NCI-H2081 treated with DMSO at 0.1 percent for 48 hours (cell line): ENCODE results near the gene FCN1.

Experiments
- DNase-seq: peaks from one replicate; lab custom pipeline; 2025; lab: John Stamatoyannopoulos, UW

FCN1 gene

DNA sequence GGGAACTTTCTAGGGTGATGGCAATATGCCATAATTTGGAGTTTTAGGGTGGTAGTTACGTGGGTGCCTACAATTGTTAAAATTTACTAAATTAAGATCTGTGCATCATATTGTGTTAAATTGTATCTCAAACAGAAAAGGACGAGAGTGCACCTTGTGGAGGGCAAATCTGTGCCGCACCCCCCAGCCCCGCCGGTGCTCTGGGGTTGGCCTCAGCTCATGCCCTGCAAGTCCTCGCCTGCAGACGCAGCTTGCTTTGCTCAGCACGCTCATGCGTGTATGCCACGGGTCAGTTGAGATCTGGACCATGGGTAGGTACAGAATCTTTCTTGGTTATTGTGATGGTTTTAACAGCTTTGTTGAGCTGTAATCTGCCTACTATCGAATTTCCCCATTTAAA is 33.7 kb upstream of the FCN1 start:
- DNase-seq, result no peak

DNA sequence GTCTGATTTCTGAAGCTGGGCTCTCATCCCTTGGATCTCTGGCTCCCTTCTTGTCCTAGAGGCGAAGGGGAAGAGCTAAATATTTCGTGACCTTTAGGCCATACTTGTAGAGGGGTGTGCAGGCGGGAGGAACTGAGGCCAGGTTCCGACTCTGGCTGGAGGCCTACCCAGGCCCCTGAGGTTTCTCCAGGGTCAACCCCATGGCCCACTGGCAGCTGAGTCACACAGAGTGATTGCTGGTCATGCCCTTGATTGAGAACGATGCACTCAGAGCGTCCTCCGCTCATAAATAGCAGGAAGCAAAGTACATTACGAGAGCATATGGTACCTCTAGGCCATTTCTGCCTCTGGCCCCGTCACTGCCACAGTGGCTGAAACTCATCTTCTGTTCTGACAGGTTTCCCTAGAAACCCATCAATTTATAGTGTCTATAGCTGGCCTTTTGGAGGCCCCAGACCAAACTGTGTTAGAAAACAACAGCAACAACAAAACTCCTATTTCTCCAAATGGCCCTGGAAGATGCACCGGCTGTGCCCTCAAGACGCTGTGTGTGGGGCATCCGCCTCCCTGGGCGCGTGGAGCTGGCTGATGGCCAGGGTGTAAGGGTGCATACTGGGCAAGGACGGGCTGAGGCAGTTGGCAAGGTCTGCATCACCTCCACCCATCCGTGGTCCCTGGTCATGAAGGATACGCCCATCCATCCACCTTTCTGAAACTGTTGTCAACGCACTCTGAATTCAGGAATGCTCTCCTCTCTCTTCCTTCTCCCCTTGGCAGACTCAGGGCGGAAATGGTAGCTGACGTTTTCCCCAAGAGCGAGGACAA is 32.9 kb upstream of the FCN1 start:
- DNase-seq, result no peak

DNA sequence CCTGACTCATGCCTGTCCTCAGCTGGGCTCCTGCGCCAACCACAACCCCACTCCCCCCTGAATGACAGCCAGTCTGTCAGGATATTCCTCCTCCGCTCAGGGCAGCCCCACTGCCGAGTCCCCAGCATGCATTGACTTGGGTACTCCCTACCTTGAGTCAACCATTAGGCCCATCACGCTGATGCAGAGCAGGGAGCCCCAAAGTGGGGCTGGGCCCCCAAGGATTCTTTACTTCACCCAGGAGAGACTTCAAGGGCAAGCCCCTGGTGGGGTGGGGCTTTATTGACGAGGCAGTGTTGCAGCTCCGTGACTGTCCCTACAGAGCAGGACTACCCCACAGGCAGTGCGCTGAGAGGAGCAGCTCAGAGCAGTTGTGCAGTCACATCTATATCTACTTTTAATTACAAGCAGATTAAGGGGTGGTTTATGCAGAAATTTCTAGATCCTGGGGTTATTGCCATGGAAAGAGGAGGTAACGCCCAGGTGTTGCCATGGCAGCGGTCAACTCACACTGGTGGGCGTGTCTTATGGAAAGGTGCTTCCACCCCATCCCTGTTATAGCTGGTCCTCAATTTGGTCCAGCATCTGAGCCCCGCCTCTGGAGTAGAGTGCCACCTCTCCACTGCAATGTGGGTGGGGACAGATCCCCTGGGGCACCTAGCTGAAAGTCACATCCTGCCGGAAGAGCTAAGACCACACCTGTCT is 32.1 kb upstream of the FCN1 start:
- no peak for DNase-seq

DNA sequence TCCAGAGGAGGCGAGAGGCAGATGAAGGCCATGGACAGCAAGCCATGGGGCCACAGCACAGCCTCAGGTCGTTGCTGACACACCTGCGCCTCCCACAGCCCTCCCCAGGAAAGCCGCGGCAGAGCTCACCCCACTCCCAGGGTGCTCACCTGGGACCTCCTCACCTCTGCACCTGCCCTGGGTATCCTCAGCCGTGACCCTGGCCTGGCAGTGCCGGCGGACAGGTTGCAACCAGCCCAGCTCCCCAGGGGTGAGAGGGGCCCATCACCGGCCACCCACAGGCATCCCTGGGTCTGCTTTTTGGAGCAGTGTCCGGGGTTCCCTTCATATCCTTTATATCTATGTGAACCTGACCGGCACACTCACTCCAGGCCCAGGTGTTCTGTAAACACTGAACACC is 30.4 kb upstream of the FCN1 start:
- no peak for DNase-seq

DNA sequence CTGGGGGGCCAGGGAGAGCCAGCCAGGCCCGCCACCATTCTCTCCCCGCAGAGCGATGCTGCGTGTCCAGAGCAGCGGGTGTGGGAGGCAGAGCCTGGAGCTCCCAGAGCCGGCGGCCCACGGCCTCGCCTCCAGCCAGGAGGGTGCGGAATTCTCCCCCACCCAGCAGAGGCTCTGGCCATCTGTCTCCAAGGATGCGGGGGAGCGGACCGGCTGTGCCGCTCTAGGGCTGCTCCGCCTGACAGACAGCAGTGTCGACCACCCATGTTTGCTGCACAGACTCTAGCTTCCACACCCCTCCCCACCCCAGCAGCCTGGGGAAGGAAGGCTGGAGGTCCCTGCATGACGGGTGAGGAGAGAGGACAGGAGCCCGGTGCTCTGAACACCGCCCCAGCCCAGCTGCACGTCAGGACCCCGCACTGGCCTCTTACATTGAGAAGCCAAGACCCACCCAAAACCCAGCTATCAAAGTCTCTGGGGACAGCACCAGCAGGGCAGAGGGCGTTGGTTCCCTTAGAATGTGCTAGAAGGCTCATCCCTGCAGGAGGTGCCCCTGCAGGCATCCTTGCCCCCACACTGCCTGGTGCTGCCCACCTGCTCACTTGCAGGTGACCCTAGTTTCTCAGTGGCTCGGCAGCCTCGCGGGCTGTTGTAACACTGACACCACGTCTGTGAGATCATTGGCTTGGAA is 29.7 kb upstream of the FCN1 start:
- DNase-seq, result no peak

DNA sequence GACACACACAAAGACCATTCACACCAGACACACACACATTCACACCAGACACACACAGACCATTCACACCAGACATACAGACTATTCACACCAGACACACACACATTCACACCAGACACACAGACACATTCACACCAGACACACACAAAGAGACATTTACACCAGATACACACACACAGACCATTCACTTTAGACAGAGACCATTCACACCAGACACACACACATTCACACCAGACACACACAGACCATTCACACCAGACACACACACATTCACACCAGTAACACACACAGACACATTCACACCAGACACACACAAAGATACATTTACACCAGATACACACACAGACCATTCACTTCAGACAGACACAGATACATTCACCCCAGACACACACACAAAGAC is 29.0 kb upstream of the FCN1 start:
- no peak for DNase-seq

DNA sequence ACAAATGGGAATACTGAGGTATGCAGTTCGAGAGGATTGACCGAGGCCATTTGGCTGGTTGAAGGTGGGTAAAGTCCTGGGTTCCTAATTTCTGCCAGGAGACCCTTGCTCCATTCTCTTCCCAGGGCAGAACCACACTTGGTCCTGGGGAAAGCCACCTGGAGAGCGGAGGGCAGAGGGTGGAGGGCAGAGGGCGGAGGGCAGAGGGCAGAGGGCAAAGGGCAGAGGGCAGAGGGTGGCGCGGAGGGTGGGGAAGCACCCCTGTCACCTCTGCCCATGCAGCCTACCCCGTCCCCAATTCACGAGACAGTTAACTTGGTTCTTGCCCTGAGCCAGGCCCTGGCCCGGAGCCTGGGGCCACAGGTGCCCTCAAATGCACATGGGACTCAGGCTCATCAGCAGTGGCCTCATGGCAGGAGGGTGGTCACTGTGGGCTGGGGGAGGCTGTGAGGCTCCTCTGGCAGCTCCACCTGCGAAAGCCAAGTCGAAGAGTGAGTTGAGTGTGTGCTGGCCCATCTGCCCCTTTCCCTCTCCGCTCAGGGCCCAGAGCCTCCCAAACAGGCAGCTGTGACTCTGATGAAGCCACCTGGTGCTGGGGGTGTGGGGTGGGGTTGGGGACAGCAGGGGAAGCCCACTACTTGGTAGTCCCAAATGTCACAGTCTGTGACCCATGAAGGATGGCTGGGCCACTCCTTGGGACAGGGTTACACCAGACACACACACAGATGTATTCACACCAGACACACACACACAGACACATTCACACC is 28.0 kb upstream of the FCN1 start:
- no peak for DNase-seq

DNA sequence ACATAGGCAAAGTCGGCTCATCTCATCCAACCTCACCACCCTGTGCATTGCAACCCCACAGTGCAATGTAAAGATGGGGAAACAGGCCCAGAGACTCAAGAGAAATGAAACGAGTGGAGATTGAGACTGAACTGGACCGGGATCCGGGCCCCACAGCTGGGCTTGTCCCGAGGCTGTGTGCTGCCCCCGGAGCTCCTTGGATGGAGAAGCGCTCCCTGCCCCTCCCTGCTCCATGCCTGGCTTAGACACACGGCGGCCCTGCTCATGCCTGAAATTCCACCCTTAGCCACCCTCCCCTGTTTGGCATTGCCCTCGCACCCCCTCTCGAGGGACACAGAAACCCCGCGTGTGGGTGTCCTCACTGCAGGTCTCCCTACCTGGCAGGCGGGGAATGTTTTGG is 27.2 kb upstream of the FCN1 start:
- DNase-seq, result no peak

DNA sequence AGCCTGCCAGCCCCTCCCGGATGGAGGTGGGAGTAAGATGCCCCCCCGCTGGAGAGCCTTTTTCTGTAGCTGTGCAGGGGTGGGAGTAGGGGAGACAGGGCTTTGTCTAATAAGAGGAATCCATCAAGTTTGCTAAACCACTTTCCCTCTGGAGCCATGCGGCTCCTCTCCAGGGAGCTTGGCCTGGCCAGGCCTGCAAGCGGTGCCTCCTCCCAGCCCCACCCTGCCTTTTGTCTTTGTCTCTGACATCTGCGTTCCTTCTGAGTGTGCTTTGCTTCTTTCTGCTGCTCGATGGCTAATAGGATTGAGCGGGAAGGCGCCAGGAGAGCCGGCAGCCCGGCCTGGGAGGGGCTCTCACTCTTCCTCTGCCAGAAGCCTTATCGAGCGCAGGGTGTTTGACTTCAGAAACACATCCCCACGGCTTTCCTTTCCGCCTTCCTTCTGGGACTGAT is 26.7 kb upstream of the FCN1 start:
- no peak for DNase-seq

DNA sequence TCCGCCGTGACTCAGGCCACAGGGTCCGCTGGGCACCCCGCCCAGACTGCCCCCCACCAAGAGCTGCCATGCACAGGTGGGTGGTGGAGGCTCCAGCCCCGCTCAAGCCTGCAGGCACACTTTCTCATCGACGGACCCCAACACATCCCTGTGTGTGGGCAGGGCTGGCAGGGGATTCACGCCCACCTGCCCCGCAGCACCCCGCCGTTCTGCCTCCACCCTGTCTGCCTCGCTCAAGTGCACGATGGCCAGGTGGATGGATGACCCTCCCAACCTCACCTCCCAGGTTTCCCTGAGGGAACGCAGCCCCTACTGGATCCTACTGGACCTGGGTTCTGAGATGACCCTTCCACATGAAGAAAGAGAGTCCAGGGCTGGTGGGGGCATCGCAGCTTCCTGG is 26.1 kb upstream of the FCN1 start:
- DNase-seq, result no peak

DNA sequence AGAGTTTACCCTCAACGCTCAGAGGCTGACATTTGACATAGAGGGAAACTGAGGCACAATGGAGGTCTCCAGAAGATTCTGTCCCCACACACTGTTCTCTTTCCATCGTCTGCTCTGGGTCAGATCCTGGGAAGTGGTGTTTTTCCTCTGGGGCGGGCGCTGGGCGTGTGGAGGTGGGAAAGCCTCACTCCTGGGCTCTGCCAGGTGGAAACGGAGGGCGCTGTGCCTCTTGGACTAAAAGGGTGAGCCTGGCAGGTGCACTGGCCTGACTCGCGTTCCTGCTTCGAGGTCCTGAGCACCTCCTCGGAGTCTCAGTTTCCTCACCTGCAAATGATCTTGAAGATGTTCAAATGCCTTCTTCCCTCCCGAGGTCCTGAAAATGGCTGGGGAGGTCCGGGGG is 25.7 kb upstream of the FCN1 start:
- DNase-seq, result no peak

DNA sequence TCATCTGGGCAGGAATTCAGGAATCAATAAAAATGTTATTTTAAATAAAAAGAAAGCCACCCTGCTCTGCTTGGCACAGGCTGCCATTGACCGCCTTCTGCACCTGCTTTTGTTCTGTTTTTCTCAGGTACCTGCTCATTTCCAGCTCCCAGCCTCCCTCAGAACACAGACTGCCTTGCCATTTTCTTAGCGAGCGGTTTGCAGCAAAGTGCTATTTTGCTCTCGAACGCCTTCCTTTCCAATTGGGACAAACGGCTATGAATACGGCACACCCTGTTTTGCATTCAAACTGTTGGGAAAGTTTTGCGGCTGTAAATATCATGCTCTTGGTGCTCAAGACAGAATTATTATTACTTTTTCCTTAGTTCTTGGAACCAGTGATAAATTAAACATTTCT is 25.1 kb upstream of the FCN1 start:
- DNase-seq, result no peak

DNA sequence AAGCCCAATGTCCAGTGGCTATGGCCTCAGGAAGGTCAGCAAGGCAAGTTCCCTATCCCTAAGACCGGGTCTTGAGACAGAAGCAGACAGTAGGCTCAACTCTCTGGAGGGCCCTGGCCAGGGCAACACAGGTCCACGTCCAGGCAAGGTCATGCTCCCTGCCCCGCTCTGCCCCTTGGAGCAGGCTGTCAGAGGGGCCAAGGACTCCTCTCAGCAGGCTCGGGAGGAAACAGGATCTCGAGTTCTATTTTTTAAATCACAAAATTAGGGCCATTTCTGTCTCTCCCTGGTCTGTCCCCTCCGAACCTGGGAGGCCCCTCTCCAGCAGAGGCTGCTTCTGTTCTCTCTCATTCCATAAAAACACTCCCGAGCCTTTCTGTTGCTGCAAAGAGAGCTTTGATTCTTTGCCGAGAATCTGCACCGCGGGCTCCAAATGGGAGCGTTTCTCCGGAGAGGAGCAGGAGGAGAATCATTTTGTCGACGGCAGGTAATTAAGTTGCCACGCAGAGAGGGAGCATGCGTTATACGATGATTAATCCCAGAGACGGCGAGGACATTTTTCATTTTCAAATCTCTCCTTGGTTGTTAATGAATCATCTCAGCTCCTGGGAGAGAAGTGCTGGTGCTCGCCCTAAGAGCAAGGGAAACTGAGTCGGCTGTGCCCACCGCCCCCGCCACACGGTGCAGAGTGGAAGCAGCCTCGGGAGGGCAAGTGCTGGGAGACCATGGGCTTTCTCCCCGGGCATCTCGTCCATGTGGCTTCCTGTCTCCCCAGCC is 24.5 kb upstream of the FCN1 start:
- DNase-seq, result no peak

DNA sequence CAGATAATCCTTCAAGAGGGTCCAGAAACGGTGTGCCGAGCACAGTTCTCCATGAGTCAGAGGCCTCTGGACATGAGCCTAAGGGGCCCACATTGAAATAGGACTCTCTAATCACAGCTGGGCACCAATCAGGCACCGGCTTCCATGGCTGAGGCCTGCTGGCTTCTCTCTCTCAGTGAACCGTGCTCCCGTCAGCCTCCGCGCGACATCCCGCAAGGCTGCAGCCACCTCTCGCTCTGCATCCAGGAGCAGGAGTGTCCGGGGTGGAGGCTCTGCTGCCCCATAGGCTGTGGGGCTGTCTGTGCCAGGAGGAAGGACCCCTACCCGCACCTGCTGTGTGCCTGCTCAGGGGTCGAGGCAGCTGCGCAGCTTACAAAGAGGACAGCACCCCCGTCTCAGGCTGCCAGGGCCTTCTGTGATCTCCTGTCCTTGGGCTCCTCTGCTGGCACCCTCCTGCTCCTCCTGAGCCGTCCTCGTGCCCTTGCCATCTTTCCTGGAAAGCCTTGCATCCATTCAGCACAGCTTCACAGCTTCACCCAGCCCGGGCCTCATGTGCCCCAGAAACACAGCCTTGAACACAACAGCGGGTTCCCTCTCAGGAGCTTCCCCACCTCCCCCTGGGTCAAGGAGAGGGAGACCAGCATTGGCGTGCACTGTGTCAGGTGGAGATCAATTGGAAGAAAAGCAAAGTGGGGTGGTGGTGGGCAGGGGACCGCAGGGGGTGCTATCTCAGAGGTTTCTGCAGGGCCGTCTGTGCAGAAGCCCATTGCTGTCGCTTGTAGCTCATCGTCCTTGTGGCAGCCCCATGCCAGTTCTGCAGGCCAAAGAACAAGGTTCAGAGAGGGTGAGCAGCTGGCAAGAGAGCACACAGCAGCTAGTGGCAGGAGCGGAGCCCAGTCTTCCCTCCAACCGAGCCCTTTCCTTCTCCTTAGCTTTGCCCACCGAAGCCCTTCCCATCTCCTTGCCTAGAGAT is 22.8 kb upstream of the FCN1 start:
- DNase-seq, result no peak

DNA sequence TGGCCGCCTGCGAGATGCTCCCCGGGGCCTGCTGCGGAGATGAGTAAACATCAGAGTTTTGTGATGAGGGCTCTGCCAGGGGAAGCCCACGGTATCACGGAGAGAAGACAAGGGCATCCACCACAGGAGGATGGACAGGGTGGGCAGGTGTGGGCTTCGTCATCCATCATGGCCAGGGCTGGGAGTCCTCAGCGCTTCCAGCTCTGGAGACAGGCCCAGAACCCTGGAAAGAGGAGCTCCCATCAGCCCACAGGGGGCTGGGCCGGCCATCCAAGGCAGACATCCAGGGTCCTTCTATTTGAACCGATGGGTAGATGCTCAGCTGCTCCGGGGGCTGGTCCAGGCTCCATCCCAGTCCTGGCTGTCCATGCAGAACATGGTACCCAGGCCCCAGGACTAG is 22.1 kb upstream of the FCN1 start:
- no peak for DNase-seq

DNA sequence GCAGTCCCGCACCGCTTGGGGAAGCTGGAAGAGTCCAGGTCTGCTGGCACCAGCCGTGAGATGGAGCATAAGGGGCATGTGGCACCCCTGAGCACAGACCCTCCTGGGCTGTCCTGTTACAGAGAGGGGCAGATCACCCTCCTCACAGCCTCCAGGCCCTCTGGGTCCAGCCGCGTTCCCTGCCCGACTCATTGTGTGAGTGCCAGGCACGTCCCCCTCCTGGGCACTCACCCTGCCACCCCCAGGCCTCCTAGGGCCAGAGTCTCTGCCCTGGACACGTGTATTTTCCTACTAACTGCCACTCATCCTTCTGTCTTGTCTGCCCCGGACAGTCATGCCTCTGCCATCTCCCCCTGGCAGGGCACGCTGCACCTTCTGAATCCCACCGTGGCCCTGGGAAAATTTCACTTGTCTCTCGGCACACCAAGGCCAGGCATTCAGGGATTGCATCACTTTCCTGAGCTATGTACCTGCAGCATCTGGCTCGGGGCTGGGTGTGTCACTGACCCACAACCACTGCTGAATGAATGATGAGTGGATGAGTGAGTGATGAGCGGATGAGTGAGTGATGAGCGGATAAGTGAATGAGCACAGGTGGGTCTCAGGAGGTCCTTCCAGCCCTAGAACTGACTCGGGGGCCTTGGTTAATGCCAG is 21.5 kb upstream of the FCN1 start:
- no peak for DNase-seq

DNA sequence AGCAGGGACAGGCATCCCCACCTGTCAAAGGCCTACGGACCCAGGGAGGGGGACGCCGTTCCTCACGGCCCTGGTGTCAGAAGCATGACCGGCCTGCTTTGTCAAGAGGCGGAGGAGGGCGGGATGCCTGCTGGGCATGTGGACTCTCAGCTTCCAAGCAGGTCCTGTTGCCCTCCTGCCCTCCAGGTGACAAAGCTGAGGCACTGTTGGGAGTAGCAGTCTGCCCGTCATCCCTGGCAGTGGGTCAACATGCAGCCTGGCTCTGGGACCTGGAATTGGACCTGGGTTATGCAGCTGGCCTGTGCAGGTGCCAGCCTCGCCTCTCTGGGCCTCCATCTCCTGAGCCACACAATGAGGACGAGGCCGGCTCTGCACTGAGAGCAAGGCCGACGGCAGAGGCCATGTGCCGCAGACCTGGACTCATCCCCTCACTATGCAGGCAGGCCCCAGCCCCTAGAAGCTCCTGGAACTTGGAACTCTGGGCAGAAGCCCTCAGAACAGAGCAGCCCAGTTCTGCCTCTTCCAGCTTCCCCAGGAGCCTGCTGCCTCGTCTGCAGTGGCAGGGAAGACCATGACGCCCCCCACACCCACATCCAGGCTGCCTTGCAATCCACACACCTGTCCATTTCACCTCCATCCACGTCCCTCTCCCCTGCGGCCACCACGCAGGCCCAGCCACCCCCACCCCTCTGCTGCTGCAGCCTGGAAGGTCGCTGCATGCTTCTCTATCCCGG is 20.8 kb upstream of the FCN1 start:
- DNase-seq, result no peak

DNA sequence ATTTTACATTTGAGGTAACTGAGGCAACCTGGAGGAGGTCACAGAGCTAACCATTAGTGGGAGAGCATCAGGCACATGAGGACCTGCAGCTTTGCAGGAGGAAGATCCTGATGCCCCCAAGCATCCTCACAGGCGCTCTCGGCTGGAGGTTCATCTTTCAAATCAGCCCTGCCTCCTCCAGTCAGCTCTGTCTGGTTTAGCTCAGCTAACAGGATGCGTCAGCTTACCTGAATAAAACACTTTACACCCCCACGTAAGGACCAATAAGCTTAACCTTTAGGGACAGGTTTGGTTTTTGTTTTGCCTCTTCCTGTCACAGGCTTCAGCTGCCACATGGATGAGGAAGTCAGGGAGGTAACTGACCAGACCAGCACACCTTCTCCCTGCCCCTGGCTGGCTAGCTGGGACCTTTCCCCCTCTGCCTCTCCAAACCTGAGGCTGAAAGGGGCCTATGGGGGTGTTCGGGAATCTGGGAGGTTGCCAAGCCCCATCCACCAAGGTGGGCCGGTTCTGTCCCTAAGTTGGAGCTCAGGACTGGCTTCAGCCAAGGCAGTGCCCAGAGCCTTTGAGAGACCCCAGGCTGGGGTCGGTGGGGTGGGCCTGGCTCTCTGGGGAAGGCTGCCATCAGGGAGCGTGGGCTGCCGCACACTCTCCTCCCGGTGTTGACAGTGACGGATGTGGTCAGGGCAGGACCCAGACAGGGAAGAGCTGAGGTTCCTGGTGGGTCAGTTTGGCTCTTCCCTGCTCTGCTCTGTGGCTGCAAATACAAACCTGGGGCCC is 20.0 kb upstream of the FCN1 start:
- no peak for DNase-seq
